ENCODE results near the gene VEPH1.

The VEPH1 gene

GRCh38 chr3:157502916-157503595, at the start of gene VEPH1:
Gene VEPH1 (minus strand): TSS chr3:157503416. CDS start chr3:157495349, 8,067 bp downstream.
- DNase-seq: no peak

GRCh38 chr3:157551961-157552360, 48.7 kb upstream of the VEPH1 start:
- DNase-seq: no peak

- DNase-seq: no peak
These were observed 46.3 kb upstream of the VEPH1 start for GRCh38 chr3:157549498-157549897.

- no peak for DNase-seq
These were observed 41.4 kb upstream of the VEPH1 start for GRCh38 chr3:157544501-157545130.

GRCh38 chr3:157543501-157544035, 40.4 kb upstream of the VEPH1 start:
- no peak for DNase-seq

GRCh38 chr3:157542711-157543500, 39.7 kb upstream of the VEPH1 start:
- no peak for DNase-seq

- DNase-seq: no peak
These were observed 38.5 kb upstream of the VEPH1 start for GRCh38 chr3:157541506-157542236.

GRCh38 chr3:157540656-157541055, 37.4 kb upstream of the VEPH1 start:
- no peak for DNase-seq

GRCh38 chr3:157535667-157536066, 32.5 kb upstream of the VEPH1 start:
- DNase-seq: no peak

GRCh38 chr3:157534725-157535161, 31.5 kb upstream of the VEPH1 start:
- no peak for DNase-seq

- DNase-seq: no peak
These were observed 30.3 kb upstream of the VEPH1 start for GRCh38 chr3:157533298-157534070.

GRCh38 chr3:157532529-157533297, 29.5 kb upstream of the VEPH1 start:
- no peak for DNase-seq

- no peak for DNase-seq
These were observed 28.6 kb upstream of the VEPH1 start for GRCh38 chr3:157531771-157532170.

GRCh38 chr3:157531301-157531660, 28.1 kb upstream of the VEPH1 start:
- DNase-seq: no peak

- no peak for DNase-seq
These were observed 27.6 kb upstream of the VEPH1 start for GRCh38 chr3:157530637-157531300.

GRCh38 chr3:157529751-157530150, 26.5 kb upstream of the VEPH1 start:
- no peak for DNase-seq

- no peak for DNase-seq
These were observed 25.9 kb upstream of the VEPH1 start for GRCh38 chr3:157529085-157529484.

- no peak for DNase-seq
These were observed 24.1 kb upstream of the VEPH1 start for GRCh38 chr3:157527131-157527881.

GRCh38 chr3:157526036-157526435, 22.8 kb upstream of the VEPH1 start:
- DNase-seq: no peak

- no peak for DNase-seq
These were observed 20.6 kb upstream of the VEPH1 start for GRCh38 chr3:157523814-157524213.

Measured in NK-92 treated with Interleukin-12 subunit alpha and Interleukin-12 subunit beta, amount 100 ng/mL, for 24 hours (cell line).